Activated CD4-positive, alpha-beta T cell treated with anti-CD3 and anti-CD28 coated beads for 48 hours (primary cell): ENCODE results near the gene SOX6.
"Not testable (repeated sequence)": the region's sequence is repeated elsewhere in the genome, so short reads cannot be mapped to it uniquely, and the experiment has no call there.

Experiments
- DNase-seq: peaks from one replicate; pipeline ENCODE4 v3.0.0-alpha.2; 2020

The SOX6 gene

GRCh38 chr11:16182553-16182952, 173.8 kb downstream of the SOX6 start:
- DNase-seq = no peak

GRCh38 chr11:16180868-16181267, 175.5 kb downstream of the SOX6 start:
- DNase-seq = no peak

- no peak for DNase-seq
Observed at GRCh38 chr11:16179676-16180075, 176.7 kb downstream of the SOX6 start.

GRCh38 chr11:16178273-16178672, 178.1 kb downstream of the SOX6 start:
- DNase-seq = no peak

GRCh38 chr11:16177688-16178087, 178.7 kb downstream of the SOX6 start:
- no peak for DNase-seq

GRCh38 chr11:16173798-16174197, 182.5 kb downstream of the SOX6 start:
- DNase-seq = no peak

GRCh38 chr11:16171882-16172281, 184.5 kb downstream of the SOX6 start:
- DNase-seq = no peak

- DNase-seq = no peak
Observed at GRCh38 chr11:16169956-16170847, 186.1 kb downstream of the SOX6 start.

- no peak for DNase-seq
Observed at GRCh38 chr11:16169541-16169940, 186.8 kb downstream of the SOX6 start.

- DNase-seq = no peak
Observed at GRCh38 chr11:16167706-16168487, 188.4 kb downstream of the SOX6 start.

- DNase-seq = no peak
Observed at GRCh38 chr11:16166571-16166970, 189.8 kb downstream of the SOX6 start.

- no peak for DNase-seq
Observed at GRCh38 chr11:16160146-16160545, 196.2 kb downstream of the SOX6 start.

GRCh38 chr11:16158426-16158994, 197.8 kb downstream of the SOX6 start:
- DNase-seq = no peak

GRCh38 chr11:16157327-16157726, 199.0 kb downstream of the SOX6 start:
- DNase-seq = no peak

GRCh38 chr11:16155448-16155847, 200.9 kb downstream of the SOX6 start:
- no peak for DNase-seq

GRCh38 chr11:16154715-16155396, 201.5 kb downstream of the SOX6 start:
- no peak for DNase-seq

GRCh38 chr11:16153951-16154350, 202.4 kb downstream of the SOX6 start:
- no peak for DNase-seq

GRCh38 chr11:16151138-16151537, 205.2 kb downstream of the SOX6 start:
- DNase-seq = no peak

GRCh38 chr11:16149476-16149875, 206.9 kb downstream of the SOX6 start:
- DNase-seq = no peak

- DNase-seq = no peak
Observed at GRCh38 chr11:16148301-16148931, 207.9 kb downstream of the SOX6 start.

GRCh38 chr11:16146980-16147379, 209.4 kb downstream of the SOX6 start:
- DNase-seq = not testable (repeated sequence)

- DNase-seq = not testable (repeated sequence)
Observed at GRCh38 chr11:16141614-16142013, 214.7 kb downstream of the SOX6 start.

- DNase-seq = not testable (repeated sequence)
Observed at GRCh38 chr11:16141162-16141561, 215.2 kb downstream of the SOX6 start.
